Islet precursor cell (in vitro differentiated cells): ENCODE measurements around the gene GLIS2.

Source experiments
- DNase-seq: peaks from one replicate; pipeline ENCODE4 v3.0.0-alpha.2; 2018

GLIS2 gene

GRCh38 chr16:4298761-4299522 lies 16.9 kb upstream of the GLIS2 start:
- peak; percentile 99 for DNase-seq

GRCh38 chr16:4301177-4301576 lies 14.7 kb upstream of the GLIS2 start:
- no peak for DNase-seq

GRCh38 chr16:4301968-4302367 lies 13.9 kb upstream of the GLIS2 start:
- no peak for DNase-seq

DNA sequence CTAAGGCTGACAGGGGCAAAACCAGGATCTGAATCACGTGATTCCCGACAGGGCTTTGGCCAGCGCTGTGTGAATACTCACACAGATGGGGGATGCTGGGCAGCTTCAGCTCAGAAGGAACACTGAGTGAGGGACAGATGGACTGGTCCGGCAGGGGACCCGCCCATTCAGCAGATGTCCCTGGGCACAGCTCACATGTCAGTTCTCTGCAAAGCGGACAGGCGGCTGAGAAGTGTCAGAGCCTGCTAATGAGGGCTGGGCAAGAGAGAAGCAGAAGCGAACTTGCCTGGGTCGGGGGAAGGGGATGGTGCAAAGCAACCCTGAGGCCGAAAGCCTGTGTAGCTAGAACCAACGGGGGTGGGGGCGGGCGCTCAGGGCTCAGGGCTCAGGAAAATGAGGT lies 11.9 kb upstream of the GLIS2 start:
- peak; percentile 84 for DNase-seq

DNA sequence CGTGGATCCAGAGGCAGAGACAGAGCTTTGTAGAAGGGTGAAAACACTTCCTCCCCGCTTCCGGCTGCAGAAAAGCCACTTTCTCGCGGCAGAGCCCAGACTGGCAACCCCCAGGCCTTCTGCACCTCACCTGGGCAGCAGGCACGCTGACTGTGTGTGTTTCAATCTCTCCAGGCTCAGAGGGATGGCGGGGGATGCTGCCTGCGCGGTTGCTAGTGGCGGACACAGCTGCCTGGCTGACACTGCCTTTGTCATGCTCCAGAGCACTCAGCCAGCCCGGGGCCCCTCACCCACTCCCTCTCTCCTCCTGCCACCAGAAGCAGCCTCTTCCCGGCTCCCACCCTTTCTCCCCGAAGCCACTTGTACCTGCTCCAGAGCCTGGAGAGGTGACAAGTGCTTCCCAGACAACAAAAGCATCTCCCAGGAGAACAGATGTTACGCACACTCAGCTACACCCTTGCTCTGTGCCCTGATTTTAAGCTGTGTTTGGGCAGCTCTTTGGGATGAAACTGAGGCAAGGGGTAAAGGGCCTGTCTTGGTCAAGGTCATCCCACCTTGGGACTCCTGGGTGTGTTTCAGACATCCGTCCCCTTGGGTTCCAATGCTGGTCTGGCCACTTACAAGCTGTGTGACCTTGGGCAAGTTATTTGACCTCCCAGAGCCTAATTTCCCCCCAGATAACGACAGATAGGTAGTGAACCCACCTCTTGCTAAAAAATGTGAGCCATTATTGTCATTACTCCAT lies 9.2 kb upstream of the GLIS2 start:
- DNase-seq, result peak; percentile 75

DNA sequence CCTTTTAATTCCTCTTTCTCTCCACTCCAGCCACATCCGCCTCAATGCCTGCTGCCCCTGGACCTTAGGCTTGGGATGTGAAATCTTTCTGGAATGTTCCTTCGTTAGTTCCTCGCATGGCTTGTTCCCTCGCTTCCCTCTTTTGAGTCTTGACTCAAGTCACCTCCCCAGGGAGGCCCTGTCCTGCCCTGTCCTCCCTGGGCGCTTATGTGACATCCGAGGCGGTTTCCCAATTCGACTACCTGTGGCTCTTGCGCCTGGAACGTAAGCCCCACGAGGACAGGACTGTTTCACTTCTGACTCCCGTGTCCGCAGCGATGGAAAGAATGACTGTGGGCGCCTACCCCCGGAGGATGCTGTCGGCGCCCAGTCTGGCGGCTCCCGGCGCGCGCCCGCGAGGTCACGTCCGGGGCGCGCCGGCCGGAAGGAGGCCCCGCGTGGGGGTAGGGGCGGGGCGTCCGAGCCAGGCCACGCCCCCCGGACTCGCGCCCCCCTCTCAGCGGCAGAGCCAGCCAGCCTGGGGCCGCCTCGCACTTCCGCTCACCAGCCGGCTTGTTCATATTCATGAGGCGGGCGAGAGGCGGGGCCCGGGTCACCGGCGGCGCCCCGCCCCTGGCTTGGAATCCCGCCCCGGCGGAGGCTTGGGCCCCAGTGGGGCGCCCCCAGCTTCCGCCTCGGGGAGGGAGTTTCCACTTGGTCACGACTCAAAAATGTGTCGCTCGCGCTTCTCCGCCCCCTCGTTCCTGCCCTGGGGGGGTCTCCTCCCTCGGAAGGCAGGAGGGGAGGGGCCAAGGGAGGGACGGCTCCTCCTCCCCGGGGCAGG lies 8.4 kb upstream of the GLIS2 start:
- peak; percentile 98 for DNase-seq

- no peak for DNase-seq
These were observed 6.6 kb upstream of the GLIS2 start for GRCh38 chr16:4309102-4309832.

DNA sequence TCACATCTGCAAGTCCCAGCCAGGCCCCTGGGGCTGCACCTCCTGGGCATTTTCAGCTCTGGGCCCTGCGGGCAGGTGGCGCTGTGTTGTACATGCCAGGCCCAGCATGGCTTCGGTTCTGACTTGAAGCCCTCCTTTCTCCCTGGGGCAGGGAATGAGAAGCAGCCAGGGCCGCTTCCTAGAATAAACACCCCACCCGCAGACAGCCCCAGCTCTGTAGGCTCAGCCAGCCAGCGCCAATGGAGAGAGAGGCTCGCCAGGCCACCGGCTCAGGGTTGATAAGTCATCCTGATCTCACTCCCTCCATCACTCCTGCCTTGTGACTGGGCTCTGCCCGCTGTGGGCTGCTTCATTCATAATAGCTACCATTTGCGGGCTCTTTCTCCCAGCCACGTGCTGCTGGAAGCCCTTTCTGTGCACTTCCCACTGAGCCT lies 6.0 kb upstream of the GLIS2 start:
- DNase-seq, result peak; percentile 93

DNA sequence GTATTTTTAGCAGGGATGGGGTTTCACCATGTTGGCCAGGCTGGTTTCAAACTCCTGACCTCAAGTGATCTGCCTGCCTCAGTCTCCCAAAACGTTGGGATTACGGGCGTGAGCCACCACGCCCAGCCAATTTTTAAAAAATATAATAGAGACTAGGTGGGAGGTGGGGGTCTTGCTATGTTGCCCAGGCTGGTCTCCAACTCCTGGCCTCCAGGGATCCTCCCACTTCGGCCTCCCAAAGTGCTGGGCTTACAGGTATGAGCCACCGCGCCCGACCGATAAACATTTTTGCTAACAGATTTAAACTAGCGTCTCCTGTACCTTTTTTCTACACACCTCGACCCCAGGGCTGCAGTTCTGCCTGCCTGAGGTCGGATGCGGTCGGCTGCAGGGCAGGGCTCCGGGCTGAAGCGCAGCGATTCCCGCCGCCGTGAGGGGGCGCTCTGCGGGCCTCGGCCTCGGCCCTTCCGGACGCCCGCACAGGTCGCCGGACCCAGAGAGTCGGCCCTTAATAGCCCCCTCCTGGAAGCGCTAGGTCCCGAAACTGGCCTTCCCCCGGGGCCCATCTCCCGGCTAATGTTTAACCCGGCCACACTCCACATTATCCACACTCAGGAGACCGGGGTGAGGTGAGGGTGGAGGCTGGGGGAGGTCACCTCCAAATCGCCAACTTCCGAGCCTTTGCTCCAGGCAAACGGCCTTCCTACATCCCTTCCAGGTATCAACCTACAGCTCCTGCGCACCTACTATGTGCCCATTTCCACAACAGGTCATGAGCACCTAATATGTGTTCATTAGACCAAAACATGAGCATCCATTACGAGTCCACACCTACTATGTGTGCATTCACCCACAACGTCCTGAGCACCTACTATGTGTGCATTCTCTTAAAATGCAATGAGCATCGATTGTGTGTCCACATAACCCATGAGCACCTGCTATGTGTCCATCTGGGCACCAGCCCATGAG lies 2.0 kb upstream of the GLIS2 start:
- peak; percentile 86 for DNase-seq

DNA sequence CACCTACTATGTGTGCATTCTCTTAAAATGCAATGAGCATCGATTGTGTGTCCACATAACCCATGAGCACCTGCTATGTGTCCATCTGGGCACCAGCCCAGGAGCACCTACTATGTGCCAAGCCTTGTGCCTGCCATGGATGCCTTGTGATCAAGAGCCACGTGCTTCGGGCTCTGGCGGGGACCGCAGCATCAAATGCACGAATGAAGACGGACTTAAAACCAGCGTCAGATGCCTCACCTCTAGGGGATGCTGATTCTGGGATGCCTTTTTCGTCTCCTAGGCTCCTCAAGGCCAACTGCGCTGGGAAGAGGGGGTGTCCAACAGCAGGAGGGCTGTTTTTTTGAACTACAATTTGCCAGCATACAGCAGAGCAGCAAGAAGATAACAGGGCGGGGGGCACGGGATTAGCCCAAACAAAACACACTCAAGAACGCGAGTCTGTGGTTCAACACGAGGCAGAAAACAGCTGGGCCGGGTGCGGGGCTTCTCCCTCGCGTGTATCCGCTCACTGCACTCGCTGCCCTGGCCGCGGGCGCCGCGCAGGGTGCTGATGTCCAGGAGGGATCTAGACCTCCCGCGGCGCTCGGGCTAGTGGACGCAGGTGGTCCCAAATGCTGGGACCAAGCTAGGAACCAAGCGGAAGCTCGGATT lies 1.2 kb upstream of the GLIS2 start:
- peak; percentile 59 for DNase-seq

- DNase-seq, result peak; percentile 68
These were observed 419 bp downstream of the GLIS2 start for GRCh38 chr16:4316108-4316863.

DNA sequence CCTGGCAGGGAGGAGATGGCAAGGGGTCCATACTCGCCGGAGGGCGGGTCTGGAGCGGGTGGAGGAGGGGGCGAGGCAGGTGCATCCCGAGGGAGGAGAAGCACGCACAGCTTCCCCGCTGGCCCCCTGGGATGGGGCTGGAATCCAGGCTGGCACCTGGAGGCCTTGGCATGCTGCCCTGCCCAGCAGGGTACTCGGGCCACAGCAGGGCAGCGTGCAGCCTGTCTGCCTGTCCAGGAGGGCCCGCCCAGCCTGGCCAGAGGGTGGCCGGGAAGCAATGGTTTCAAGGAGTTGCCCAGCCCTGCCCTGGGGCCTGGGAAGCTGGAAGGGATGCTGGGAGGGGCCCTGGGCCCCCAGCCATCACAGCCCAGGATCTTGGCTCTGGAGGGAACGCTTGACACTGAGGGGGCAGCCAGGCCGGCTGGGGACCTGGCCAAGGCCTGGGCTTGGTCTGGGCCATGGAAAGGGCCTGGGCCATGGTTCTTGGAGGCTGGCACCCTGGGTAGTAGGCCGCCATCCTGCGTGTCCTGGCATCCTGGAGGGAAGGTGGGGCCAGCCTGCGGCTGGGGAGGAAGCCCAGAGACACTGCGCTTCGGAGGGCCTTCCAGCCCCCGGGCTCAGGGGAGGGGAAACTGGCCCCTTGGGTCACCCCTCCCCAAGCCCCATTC lies 1.1 kb downstream of the GLIS2 start:
- peak; percentile 68 for DNase-seq

GRCh38 chr16:4317532-4318450 lies 1.9 kb downstream of the GLIS2 start:
- DNase-seq, result peak; percentile 55

- peak; percentile 56 for DNase-seq
These were observed 2.6 kb downstream of the GLIS2 start for GRCh38 chr16:4318451-4318910.

DNA sequence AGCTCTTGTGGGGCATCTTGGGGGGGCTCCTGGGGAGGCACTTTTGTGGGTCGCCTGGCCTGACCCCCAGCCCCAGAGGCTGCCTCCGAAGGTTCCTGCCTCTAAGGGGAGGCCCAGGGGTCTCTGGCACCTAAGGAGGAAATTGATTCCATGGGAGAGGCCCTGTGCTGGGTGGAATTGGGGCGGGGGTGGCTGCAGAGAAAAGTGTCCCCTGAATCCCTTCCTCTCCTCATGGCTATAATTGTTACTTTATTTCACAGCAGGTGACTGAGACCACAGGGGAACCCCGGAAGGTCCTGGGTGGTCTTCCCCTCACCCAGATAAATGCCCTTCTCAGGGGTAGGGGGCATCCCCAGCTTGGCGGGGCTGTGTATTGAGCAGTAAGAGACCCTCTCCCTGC lies 3.1 kb downstream of the GLIS2 start:
- DNase-seq, result no peak

DNA sequence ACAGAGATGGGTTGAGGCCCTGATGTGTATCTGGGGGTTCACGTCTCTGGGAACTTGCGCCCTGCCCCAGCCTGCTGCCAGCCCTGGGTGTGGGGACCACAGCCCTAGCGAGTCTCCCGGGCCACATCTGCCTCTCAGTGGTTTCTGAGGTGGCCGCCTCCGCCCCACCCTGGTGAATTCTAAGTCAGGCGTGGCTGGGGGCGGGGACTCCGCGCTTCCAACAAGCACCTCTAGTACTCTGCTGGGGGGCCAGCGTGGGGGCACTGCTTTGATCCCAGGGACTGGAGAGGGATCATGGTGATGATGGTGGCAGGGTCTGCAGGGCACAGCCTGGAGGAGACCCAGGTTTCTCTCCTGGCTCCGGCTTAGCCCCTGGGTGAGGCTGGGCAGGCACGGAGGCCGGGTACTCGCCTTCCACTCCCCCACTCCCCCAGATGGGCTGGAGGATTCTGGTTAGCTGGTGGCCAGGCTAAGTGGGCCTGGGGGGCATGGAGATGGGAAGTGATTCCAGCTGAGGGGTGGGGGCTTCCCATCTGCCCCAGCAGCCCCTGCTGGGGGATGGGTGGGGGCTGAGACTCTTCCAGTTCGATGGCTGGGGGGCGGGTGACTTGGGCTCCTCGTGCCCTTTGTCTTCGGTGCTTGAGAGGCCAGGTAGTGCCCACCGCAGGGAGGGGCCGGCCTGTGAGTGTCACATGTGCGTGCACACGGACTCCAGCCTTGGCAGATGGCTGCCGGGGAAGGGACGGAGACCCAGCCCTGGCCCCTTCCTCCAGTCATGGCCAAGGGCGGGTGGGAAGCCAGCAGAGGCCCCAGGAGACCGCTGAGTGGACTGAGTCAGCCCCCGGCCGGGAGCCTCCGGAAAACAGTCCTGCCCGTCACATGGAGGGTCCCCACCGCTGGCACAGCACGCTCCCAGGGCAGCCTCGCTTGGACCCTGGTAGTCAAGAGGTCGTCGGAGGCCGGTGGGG lies 3.9 kb downstream of the GLIS2 start:
- DNase-seq, result peak; percentile 49

DNA sequence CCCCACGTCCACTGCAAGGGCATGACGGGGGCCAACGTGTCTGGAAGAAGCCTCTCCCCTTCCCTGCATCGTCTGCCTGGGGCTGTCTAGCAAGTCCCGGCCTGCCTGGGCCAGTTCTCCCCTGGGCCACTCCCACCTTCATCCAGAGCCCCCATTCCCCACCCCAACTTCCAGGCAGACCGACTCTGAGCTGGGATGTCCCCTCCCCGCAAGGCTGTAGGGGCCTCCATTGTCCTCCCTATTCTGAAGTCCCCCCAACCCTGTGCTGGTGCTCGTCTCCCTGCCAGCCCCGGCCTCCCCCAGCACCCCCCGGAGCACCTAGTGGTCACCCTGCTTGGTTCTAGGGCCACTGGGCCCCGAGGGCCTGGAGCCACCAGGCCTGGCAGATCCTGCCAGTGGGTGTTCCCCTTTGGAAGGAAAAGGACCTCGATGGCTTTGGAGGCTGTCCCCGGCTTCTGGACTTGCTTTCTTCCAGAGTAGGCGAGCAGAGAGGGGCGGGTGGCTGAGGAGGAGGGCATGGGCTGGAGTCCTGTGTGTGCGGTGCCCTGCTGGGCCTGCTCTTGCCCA lies 4.8 kb downstream of the GLIS2 start:
- peak; percentile 49 for DNase-seq
